GM21390 (cell line): ENCODE results near the gene SLAMF9.
A peak's percentile ranks its signal among the peaks of the same experiment; 100 is the strongest.
"Not testable (repeated sequence)": the region's sequence is repeated elsewhere in the genome, so short reads cannot be mapped to it uniquely, and the experiment has no call there.

Experiments used
- ATAC-seq: cut with Tn5 transposase; IDR thresholded peaks from one replicate; pipeline ENCODE4 v1.9.1; 2021; ENCODE audit not compliant: unreplicated experiment

Gene SLAMF9

DNA sequence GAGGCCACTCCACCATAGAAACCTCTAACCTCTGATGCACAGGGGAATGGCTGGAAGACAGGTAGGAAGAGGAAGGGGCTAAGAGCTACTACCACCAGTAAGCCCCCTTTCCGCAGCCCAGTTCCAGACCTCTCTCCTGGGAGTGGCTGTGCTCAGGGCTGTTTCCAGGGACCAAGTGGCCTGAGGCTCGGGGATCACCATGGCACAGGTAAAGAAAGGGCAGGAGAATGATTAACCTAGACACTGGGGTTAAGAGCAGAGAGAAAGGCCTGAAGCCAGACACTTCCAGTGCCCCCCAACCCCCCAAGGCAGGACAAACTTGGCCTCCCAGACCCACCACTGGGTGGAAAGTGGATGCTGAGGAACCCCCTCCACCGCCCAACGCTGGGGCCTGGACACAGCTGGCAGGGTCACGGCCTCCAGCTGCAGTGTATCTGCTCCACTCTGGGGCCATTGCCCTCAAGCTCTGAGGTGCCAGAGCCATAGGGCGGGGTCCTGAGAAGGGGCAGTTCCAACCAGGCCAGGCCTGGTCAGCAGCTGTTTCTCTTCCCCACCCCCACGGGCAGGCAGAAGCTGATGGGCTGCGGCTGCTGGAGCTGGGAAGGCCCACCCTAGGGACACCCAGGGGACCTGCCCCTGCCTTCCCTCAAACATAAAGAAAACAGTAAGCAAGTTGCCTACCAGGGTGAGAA is 31.4 kb downstream of the SLAMF9 start:
- ATAC-seq: no peak

GRCh38 chr1:159921700-159922504 is 32.1 kb downstream of the SLAMF9 start:
- ATAC-seq: no peak

GRCh38 chr1:159921251-159921650 is 32.8 kb downstream of the SLAMF9 start:
- peak; percentile 24 for ATAC-seq

- ATAC-seq: no peak
Observed at GRCh38 chr1:159920651-159921050, 33.4 kb downstream of the SLAMF9 start.

- ATAC-seq: no peak
Observed at GRCh38 chr1:159920202-159920601, 33.8 kb downstream of the SLAMF9 start.

- no peak for ATAC-seq
Observed at GRCh38 chr1:159919236-159919865, 34.7 kb downstream of the SLAMF9 start.

DNA sequence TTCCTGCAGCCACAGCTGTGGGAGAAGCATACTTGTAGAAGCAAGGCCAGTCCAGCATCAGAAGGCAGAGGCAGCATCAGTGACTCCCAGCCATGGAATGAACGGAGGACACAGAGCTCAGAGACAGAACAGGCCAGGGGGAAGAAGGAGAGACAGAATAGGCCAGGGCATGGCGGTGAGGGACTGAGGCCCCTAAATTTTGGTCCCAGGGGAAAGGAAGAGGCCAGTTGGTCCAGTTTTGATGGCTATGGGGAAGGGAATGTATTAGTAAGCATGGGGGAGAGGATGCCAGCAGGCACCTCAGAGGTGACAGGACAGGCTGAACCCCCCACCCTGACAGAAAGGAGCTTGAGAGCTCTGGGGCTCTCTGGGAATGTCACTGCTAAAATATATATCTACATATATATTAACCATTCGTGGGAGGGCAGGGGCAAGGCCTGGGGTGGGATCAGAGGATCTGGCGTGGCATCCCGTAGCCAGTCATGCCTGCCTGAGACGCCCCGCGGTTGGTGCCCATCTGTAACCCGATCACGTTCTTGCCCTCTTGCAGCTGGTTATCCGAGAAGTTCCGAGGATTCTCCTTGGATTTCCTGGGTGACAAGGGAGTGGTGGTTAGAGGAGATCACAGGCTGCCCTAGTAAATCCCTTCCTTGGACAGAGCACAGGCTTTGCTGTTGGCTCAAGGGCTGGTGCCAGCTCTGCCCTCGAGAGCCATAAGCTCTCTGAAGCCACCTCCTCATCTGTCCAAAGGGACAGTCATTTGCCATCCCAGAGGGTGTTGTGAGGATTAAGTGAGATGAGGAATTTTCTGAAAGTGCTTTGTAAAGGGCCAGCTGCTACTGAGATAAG is 35.5 kb downstream of the SLAMF9 start:
- no peak for ATAC-seq

DNA sequence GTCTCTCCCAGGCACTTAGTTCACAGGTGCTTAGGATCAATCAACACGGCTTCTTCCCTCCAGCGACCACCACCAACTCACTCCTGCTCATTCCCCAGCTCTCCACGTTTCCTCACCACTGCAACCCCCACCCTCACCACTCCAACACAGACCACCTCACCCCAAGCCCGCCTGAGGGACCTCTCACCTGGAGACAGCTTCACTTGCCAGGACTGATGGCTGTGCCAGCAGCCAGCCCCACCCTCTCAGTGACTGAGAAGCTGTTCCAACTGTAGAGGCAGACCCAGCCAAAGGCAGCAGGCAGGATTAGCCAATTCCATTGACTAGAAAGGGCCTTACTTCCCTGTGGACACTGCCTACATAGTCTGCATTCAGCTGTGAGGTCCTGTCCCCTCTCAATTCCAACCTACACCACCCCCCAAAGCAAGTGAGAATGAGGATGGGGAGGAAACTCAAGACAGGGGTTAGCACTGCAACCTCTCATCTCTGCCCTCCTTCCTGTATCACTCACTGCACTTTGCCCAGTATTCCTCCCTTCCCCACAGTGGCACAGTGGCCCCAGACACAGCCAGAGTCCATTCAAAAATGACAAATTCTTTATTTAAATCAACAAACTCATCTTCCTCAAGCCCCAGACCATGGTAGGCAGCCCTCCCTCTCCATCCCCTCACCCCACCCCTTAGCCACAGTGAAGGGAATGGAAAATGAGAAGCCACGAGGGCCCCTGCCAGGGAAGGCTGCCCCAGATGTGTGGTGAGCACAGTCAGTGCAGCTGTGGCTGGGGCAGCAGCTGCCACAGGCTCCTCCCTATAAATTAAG is 36.3 kb downstream of the SLAMF9 start:
- no peak for ATAC-seq

DNA sequence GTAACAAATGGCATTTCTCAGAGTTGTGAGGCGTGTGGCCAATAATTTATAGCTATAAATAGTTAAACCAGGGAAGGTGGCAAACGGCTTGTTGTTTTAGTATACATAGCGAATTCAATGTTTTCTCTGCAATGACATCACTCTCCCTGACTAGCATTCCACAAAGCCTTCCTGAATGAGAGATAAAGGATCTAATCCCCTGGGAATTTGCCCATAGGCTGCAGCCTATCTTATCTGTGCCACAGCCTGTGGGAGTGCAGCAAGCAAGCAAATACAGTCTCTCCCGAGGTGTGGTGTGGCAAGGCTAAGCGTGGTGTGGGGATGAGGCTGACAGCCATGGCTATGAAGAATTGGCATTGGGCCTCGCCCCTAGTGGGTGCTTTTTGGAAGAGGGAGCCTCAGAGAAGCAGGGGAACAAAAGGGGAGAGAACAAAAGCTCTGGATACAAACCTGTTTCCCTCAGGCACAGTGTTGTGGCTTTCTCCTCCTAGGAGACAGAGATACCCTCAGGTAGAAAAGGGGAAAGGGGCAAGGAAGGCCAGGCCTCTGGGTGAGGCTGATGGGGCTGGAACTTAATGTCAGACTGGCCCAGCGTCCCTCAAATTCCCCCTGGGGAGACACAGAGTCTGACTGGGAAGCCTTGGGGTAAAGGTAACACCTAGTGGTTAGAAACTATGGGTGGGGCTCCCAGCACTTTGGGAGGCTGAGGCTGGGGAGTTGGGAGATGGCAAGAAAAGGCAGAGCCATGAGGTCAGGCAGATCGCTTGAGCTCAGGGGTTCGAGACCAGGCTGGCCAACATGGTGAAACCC is 37.6 kb downstream of the SLAMF9 start:
- no peak for ATAC-seq

DNA sequence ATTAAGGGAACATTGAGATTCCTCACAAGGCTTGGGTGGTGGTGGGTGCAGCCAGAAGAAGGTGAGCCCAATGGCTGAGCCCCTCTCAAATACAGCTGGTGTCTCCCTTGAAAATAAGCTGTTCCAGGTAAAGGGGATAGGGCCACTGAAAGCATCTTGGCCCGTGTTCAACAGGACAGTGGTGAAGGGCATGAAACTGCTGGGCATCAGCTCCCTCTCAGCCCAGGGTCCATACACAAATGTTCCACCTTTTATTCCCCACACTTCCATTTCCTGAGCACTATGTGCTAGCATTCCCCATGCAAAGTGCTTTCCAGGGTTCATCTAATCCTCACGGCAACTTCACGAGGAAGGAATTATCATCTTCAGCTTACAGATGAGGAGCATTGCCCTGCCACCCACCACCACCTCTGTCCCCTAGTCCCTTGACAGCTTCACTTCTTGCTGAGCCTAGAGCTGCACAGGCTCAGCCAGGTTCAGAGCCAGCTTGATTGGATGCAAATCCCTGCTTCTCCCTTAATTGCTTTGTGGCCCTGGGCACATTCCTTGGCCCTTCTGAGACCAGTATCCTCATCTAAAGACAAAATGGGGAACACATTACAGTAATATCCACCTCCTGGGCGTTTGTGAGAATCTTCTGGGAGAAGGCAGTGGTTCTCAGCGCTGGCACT is 38.3 kb downstream of the SLAMF9 start:
- no peak for ATAC-seq

DNA sequence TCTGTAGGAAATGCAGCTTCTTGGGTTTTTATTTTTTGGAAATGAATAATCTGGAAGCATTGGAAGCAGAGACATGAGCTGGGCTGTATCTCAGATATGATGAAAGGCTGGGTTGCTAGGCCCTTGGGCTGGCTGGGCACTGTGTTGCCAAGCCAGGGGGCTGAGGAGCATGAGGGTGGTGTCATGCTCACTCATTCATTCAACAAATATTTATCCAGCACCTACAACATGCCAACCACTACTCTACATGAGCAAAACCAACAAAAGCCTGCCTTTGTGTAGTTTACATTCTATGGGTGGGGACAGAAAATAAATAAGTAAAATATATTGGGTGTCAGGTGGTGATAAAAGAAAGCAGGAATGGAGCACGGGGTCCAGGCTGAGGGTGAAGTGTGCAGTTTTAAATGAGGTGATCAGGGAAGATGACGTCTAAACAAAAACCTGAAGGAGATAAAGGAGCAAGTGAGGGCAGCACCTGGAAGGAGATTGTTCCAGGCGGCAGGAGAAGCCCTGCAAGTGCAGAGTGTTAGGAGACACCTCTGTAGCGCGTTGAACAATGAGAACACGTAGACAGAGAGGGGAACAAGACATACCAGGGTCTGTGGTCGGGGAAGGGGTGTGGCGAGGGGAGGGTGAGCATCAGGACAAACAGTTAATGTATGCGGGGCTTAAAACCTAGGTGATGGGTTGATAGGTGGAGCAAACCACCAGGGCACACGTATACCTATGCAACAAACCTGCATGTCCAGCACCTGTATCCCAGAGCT is 39.6 kb downstream of the SLAMF9 start:
- no peak for ATAC-seq

DNA sequence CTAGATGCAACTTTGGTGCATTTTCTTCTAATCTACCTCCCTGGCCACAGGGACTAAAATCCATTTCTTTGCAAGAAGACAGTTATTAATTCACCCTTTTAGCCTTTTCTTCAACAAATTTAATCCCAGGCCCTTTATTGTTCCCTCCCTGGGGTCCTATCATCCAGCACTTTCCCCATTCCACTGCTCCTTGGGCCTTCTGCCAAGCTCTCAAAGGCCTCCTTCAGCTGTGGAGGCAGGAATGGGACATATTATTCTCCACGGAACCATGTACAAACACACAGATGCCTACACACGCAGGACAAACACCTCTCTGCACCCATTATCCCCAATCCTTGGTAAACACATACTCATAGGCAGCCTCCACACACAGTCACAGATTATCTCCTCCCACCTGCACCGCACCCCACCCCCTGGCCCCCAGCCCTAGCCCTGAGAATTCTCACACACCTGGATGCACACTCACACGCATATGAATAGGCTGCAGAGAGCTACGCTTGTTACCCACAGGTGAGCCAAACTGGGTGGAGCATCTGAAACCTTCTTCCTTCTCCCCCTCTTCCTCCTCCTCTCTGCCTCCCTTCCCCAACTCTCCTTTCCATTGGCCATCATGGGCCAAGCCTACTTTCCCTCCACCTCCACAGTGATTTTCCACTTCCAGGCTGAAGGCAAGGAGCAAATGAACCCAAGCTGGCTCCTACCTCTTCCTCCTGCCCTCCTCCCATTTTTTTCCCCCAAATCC is 40.4 kb downstream of the SLAMF9 start:
- ATAC-seq: no peak

- ATAC-seq: no peak
Observed at GRCh38 chr1:159911326-159912070, 42.5 kb downstream of the SLAMF9 start.

- no peak for ATAC-seq
Observed at GRCh38 chr1:159908031-159908940, 45.8 kb downstream of the SLAMF9 start.

DNA sequence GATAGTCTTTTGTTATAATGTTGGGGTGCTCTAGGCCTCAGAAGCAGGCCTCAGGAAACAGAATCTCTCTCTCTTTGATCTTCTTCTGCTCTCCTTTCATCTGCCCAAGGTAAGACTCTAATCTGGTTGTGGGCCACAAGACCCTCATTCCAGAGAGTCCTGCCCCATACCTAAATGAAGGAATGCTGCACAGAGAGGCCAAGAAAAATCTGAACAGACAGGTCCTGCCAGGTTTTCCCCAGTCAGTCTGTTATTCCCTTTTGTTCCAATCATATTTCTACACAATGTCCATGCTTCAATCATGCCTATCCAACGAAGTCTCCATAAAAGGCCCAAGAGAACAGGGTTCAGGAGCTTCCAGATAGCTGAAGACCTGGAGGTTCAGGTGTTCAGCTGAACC is 47.1 kb downstream of the SLAMF9 start:
- no peak for ATAC-seq

DNA sequence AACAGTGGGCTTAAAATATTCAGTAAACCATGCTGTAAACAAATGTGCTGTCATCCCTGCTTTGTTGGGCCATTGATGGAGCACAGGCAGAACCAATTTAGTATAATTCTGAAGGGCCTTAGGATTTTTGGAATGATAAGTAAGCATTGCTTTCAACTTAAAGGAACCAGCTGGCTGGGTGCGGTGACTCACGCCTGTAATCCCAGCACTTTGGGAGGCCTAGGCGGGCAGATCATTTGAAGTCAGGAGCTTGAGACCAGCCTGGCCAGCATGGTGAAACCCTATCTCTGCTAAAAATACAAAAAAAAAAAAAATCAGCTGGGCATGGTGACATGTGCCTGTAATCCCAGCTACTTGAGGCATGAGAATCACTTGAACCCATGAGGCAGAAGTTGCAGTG is 50.0 kb downstream of the SLAMF9 start:
- not testable (repeated sequence) for ATAC-seq
